WTC11 (cell line): Measurements from ENCODE around the gene HRNR. TPM values are rescaled to one million over a fixed set of nuclear protein-coding genes. Genes with fewer than 3 reads are reported as not detected.

Experiments used
- ATAC-seq: fragments of 200-7000 bp; cut with Tn5 transposase; 2 replicates; pipeline ENCODE4 v1.10.0; 2021; ENCODE audit warnings: mild to moderate bottlenecking, moderate library complexity
- CTCF ChIA-PET: fragments of 300-600 bp; sonication (Branson Sonifier 250); formaldehyde crosslinking; loops from one replicate; lab custom pipeline; 2021; ENCODE audit warnings: antibody characterized with exemption; lab: Charles Lee
- POLR2A ChIA-PET: fragments of 350-600 bp; sonication (Branson Sonifier 250); formaldehyde crosslinking; loops from one replicate; lab custom pipeline; 2021; ENCODE audit warnings: antibody characterized with exemption; lab: Charles Lee
- DNase-seq: peaks from one replicate; pipeline ENCODE4 v3.0.0; 2021; ENCODE audit warnings: low spot score
- H3K27ac Mint-ChIP-seq: 2 replicates; pipeline ENCODE4 v1.8.0; 2021; ENCODE audit warnings: mixed read lengths
- H3K27me3 Mint-ChIP-seq: 2 replicates; pipeline ENCODE4 v1.8.0; 2021; ENCODE audit warnings: low read depth, mild to moderate bottlenecking, moderate library complexity, mixed read lengths
- H3K36me3 Mint-ChIP-seq: 2 replicates; pipeline ENCODE4 v1.8.0; 2021; ENCODE audit warnings: mixed read lengths
- H3K4me1 Mint-ChIP-seq: 2 replicates; pipeline ENCODE4 v1.8.0; 2022; ENCODE audit warnings: mixed read lengths
- H3K4me3 Mint-ChIP-seq: 2 replicates; pipeline ENCODE4 v1.8.0; 2021; ENCODE audit warnings: mild to moderate bottlenecking, moderate library complexity, mixed read lengths
- H3K9me3 Mint-ChIP-seq: 2 replicates; pipeline ENCODE4 v1.8.0; 2021; ENCODE audit warnings: mixed read lengths
- AFF4 ChIP-seq: sonication (generic); formaldehyde crosslinking; IDR thresholded peaks from 2 replicates; pipeline ENCODE4 v1.8.1; 2023; ENCODE audit warnings: mild to moderate bottlenecking, missing genetic modification reagents, borderline replicate concordance
- ATF1 ChIP-seq: sonication (generic); formaldehyde crosslinking; IDR thresholded peaks from 2 replicates; pipeline ENCODE4 v1.8.1; 2023; ENCODE audit warnings: mild to moderate bottlenecking, moderate library complexity, missing genetic modification reagents
- CTCF ChIP-seq: fragments of 200-600 bp; IDR thresholded peaks from 2 replicates; pipeline ENCODE4 v1.8.0; 2022; ENCODE audit warnings: antibody characterized with exemption
- FOXJ3 ChIP-seq: sonication (generic); formaldehyde crosslinking; IDR thresholded peaks from 2 replicates; pipeline ENCODE4 v1.9.0; 2021; ENCODE audit warnings: missing genetic modification reagents, mild to moderate bottlenecking, borderline replicate concordance
- GRHL2 ChIP-seq: fragments of 250-450 bp; sonication (Bioruptor Pico); IDR thresholded peaks from 2 replicates; pipeline ENCODE4 v1.8.0; 2022; ENCODE audit warnings: mild to moderate bottlenecking, moderate library complexity; ENCODE audit not compliant: insufficient replicate concordance, severe bottlenecking
- GTF2I ChIP-seq: fragments of 250-450 bp; sonication (Bioruptor Pico); conservative IDR thresholded peaks from 2 replicates; pipeline ENCODE4 v1.4.0; 2021; ENCODE audit warnings: mild to moderate bottlenecking
- KAT7 ChIP-seq: sonication (generic); formaldehyde crosslinking; IDR thresholded peaks from 2 replicates; pipeline ENCODE4 v1.8.1; 2023; ENCODE audit warnings: missing genetic modification reagents, mild to moderate bottlenecking, borderline replicate concordance
- MXD4 ChIP-seq: fragments of 250-450 bp; sonication (Bioruptor Pico); IDR thresholded peaks from 2 replicates; pipeline ENCODE4 v1.8.0; 2021; ENCODE audit warnings: mild to moderate bottlenecking, moderate library complexity, borderline replicate concordance
- TP53 ChIP-seq: sonication (generic); formaldehyde crosslinking; IDR thresholded peaks from 2 replicates; pipeline ENCODE4 v1.8.1; 2023; ENCODE audit warnings: mild to moderate bottlenecking, missing genetic modification reagents
- ZNF396 ChIP-seq: fragments of 250-450 bp; sonication (Bioruptor Pico); IDR thresholded peaks from 2 replicates; pipeline ENCODE4 v1.8.0; 2021; ENCODE audit warnings: mild to moderate bottlenecking, moderate library complexity, borderline replicate concordance
- ZNF423 ChIP-seq: fragments of 250-450 bp; sonication (Bioruptor Pico); IDR thresholded peaks from 2 replicates; pipeline ENCODE4 v2.1.2; 2022; ENCODE audit warnings: mild to moderate bottlenecking, moderate library complexity
- ZNF512 ChIP-seq: sonication (generic); formaldehyde crosslinking; IDR thresholded peaks from 2 replicates; pipeline ENCODE4 v1.8.1; 2022; ENCODE audit warnings: missing genetic modification reagents, borderline replicate concordance
- ZNF671 ChIP-seq: fragments of 250-450 bp; sonication (Bioruptor Pico); IDR thresholded peaks from 2 replicates; pipeline ENCODE4 v1.8.0; 2021; ENCODE audit warnings: mild to moderate bottlenecking
- total RNA-seq: library from RNA; stranded (reverse); gene quantifications from 3 replicates; pipeline ENCODE4 v1.2.3, GENCODE V29; 2021

The HRNR gene
- total RNA-seq, 1 experiment from 2014 or later = not detected

- no peak for TF ChIP-seq ZNF512 (CRISPR knock-in tag)
These were observed 56.0 kb downstream of the HRNR start (continued) for GRCh38 chr1:152167835-152168534.

GRCh38 chr1:152166966-152167365, 57.0 kb downstream of the HRNR start:
- POLR2A ChIA-PET = no interaction called here
- peaks cover 90% of the 10 kb centered on the region for H3K9me3 Mint-ChIP-seq
- TF ChIP-seq GTF2I (no peak), FOXJ3 (CRISPR knock-in tag) (no peak), AFF4 (CRISPR knock-in tag) (no peak), ZNF423 (CRISPR knock-in tag) (no peak), TP53 (CRISPR knock-in tag) (no peak), ZNF671 (CRISPR knock-in tag) (no peak), GRHL2 (CRISPR knock-in tag) (no peak), CTCF (no peak), MXD4 (CRISPR knock-in tag) (no peak)
- TF ChIP-seq, all 79 proteins: peak for 0
- H3K4me1 Mint-ChIP-seq = no peaks in the 10 kb centered on the region
- peaks cover 33% of the 10 kb centered on the region for H3K36me3 Mint-ChIP-seq
- DNase-seq = no peak
- no peak for ATAC-seq
- H3K4me3 Mint-ChIP-seq = no peak overlapping the region
- H3K27ac Mint-ChIP-seq = no peak overlapping the region
- H3K27me3 Mint-ChIP-seq = peaks cover 14% of the 10 kb centered on the region
- CTCF ChIA-PET = no interaction called here

GRCh38 chr1:152165286-152166077, 58.5 kb downstream of the HRNR start:
- ChIA-PET CTCF (no interaction called here), POLR2A (no interaction called here)
- peaks cover 25% of the 10 kb centered on the region for H3K36me3 Mint-ChIP-seq
- no peaks in the 10 kb centered on the region for H3K4me1 Mint-ChIP-seq
- H3K27me3 Mint-ChIP-seq = peaks cover 14% of the 10 kb centered on the region
- TF ChIP-seq ZNF396 (no peak), KAT7 (CRISPR knock-in tag) (no peak), ATF1 (CRISPR knock-in tag) (no peak), ZNF423 (CRISPR knock-in tag) (no peak)
- no peak for ATAC-seq
- no peak overlapping the region for H3K27ac Mint-ChIP-seq
- H3K9me3 Mint-ChIP-seq = peaks cover 89% of the 10 kb centered on the region
- H3K4me3 Mint-ChIP-seq = no peak overlapping the region
- no peak for DNase-seq
